Suprapubic skin (tissue), 4 donors: ENCODE results near the gene ANO4. TPM values are rescaled to one million over a fixed set of nuclear protein-coding genes. Genes with fewer than 3 reads are reported as not detected.

Source experiments
- DNase-seq, 2 donors: peaks; one replicate each; pipeline ENCODE4 v3.0.0-alpha.2; 2019; ENCODE audit warnings: low spot score in 2 of 2
- H3K27ac ChIP-seq: fragments of 200-600 bp; sonication (generic); one replicate; pipeline ENCODE4 v1.5.1; 2019
- H3K27me3 ChIP-seq: fragments of 200-600 bp; sonication (generic); one replicate; pipeline ENCODE4 v1.5.1; 2019
- H3K36me3 ChIP-seq: fragments of 200-600 bp; sonication (generic); one replicate; pipeline ENCODE4 v1.5.1; 2019
- H3K4me1 ChIP-seq: fragments of 200-600 bp; sonication (generic); one replicate; pipeline ENCODE4 v1.5.1; 2019
- H3K4me3 ChIP-seq: fragments of 200-600 bp; sonication (generic); one replicate; pipeline ENCODE4 v1.5.1; 2019; ENCODE audit warnings: mild to moderate bottlenecking
- H3K9me3 ChIP-seq: fragments of 200-600 bp; sonication (generic); one replicate; pipeline ENCODE4 v1.5.1; 2019
- CTCF ChIP-seq, 2 donors: fragments of 200-600 bp in 1 of 2; fragments of 450-650 bp in 1 of 2; sonication (generic) in 1 of 2; IDR thresholded peaks; one replicate each; pipeline ENCODE4 v1.5.1; 2016 to 2019; ENCODE audit warnings: antibody characterized with exemption in 2 of 2, mild to moderate bottlenecking in 1 of 2, moderate library complexity in 1 of 2
- EP300 ChIP-seq: sonication (generic); formaldehyde crosslinking; IDR thresholded peaks from one replicate; pipeline ENCODE4 v1.6.1; 2017; ENCODE audit warnings: antibody characterized with exemption
- POLR2A ChIP-seq, 2 donors: fragments of 450-650 bp; IDR thresholded peaks; one replicate each; pipeline ENCODE4 v1.6.1; 2017; ENCODE audit warnings: antibody characterized with exemption in 2 of 2, mild to moderate bottlenecking in 2 of 2, moderate library complexity in 2 of 2
- POLR2AphosphoS5 ChIP-seq, 3 donors: sonication (generic); formaldehyde crosslinking; IDR thresholded peaks; one replicate each; pipeline ENCODE4 v1.6.1; 2017; ENCODE audit warnings: antibody characterized with exemption in 3 of 3
- WGBS: methylation state at CpG from one replicate; pipeline ENCODE4 v1.1.5; 2018; 5-methylcytosine and 5-hydroxymethylcytosine counted together
- total RNA-seq, 4 donors: library from RNA; depleted of rRNA; stranded (reverse); fragments of >200 nt; gene quantifications; one replicate each; pipeline ENCODE4 v1.1.0, GENCODE V29; 2016

The ANO4 gene
- total RNA-seq, 4 donors from 2014 or later, result 0.30 to 1.2 TPM; not detected in 2

DNA sequence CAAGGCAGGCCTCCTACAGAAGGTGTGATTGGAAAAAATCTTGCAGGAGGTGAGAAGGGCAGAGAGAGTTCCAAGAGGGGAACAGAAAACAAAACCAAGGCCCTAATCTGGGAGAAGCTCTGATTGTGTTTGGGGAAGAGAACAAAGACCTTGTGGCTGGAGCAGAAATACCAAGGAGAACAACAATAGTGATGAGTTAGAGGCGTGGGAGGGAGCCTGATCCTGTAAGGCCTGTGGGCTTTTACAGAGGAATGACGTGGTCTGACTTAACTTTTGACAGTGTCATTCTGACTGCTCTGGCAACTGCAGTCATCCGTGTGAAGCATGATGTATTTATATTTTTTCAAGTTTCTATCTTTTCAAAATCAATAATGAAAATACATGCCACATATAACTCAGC, 200.6 kb downstream of the ANO4 start:
- H3K27me3 ChIP-seq, result no peaks in the 10 kb centered on the region
- H3K4me3 ChIP-seq, result no peak overlapping the region
- TF ChIP-seq EP300 (no peak), CTCF (IDR thresholded peaks at IDR 0.05) (no peak), POLR2A (IDR thresholded peaks at IDR 0.05) (no peak), POLR2AphosphoS5 (IDR thresholded peaks at IDR 0.05) (no peak)
- no peaks in the 10 kb centered on the region for H3K9me3 ChIP-seq
- H3K36me3 ChIP-seq, result no peaks in the 10 kb centered on the region
- WGBS, result 68% methylated on average over 3 of the region's 3 CpGs
- no peak for DNase-seq
- no peak overlapping the region for H3K27ac ChIP-seq
- no peaks in the 10 kb centered on the region for H3K4me1 ChIP-seq

DNA sequence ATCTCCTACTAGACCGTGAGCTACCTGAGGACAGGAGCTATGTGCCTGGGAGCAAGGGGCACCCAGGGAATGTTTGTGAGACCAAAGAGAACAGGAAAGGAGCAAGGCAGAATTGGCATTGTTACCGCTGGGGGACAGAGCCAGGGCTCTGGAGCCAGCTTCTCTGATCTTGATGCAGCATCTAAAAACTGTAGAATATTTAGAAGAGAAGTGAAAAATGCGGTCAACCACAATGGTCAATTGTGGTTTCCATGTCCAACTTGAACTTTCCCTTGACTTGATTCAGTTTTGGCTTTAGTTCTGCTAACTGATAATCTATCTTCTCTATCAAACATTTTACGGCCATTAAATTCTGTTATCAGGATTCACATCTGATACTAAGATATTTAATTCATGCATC, 201.2 kb downstream of the ANO4 start:
- Histone ChIP-seq H3K4me1 (no peaks in the 10 kb centered on the region), H3K27me3 (no peaks in the 10 kb centered on the region), H3K36me3 (no peaks in the 10 kb centered on the region), H3K27ac (no peak overlapping the region), H3K9me3 (no peaks in the 10 kb centered on the region), H3K4me3 (no peak overlapping the region)
- DNase-seq, result no peak
- TF ChIP-seq EP300, result no peak
- no peak for TF ChIP-seq POLR2AphosphoS5 (IDR thresholded peaks at IDR 0.05)
- TF ChIP-seq POLR2A (IDR thresholded peaks at IDR 0.05), result no peak
- TF ChIP-seq CTCF (IDR thresholded peaks at IDR 0.05), result no peak
- 87% methylated on average over 4 of the region's 4 CpGs for WGBS

DNA sequence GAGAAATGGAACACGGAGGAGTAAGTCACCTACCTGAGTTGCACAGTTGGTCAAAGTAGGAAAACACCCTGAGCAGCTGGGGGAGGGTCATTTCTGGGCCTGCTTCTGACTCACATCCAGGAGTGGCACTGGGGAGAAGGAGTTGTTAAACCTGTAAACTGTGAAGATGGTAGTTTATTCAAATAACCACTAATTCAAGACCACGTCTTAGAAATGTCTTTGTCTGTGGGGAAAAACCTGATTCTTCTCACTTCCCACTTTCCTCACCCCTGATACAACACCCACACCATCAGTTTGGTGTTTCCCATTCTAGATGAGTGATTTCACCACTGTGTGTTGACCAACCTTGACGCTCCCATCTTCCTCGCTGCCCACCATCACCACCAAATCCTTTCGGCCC, 207.1 kb downstream of the ANO4 start:
- no peak overlapping the region for H3K27ac ChIP-seq
- TF ChIP-seq CTCF (IDR thresholded peaks at IDR 0.05) (no peak), EP300 (no peak), POLR2A (IDR thresholded peaks at IDR 0.05) (no peak), POLR2AphosphoS5 (IDR thresholded peaks at IDR 0.05) (no peak)
- H3K4me3 ChIP-seq, result no peak overlapping the region
- H3K4me1 ChIP-seq, result no peaks in the 10 kb centered on the region
- H3K9me3 ChIP-seq, result no peaks in the 10 kb centered on the region
- WGBS, result 90% methylated on average over 5 of the region's 5 CpGs
- H3K36me3 ChIP-seq, result no peaks in the 10 kb centered on the region
- no peak for DNase-seq
- H3K27me3 ChIP-seq, result no peaks in the 10 kb centered on the region

- no peaks in the 10 kb centered on the region for H3K9me3 ChIP-seq
- 65% methylated on average over 3 of the region's 3 CpGs for WGBS
- no peak overlapping the region for H3K27ac ChIP-seq
- no peaks in the 10 kb centered on the region for H3K36me3 ChIP-seq
- DNase-seq, result no peak
- no peaks in the 10 kb centered on the region for H3K4me1 ChIP-seq
- H3K27me3 ChIP-seq, result no peaks in the 10 kb centered on the region
- no peak overlapping the region for H3K4me3 ChIP-seq
- no peak for TF ChIP-seq EP300
- TF ChIP-seq POLR2AphosphoS5 (IDR thresholded peaks at IDR 0.05), result no peak
- no peak for TF ChIP-seq POLR2A (IDR thresholded peaks at IDR 0.05)
- TF ChIP-seq CTCF (IDR thresholded peaks at IDR 0.05), result no peak
Observed at GRCh38 chr12:101002696-101003419, 208.3 kb downstream of the ANO4 start.

- 79% methylated on average over 1 of the region's 1 CpG for WGBS
- Histone ChIP-seq H3K9me3 (no peaks in the 10 kb centered on the region), H3K27ac (no peak overlapping the region), H3K4me1 (no peaks in the 10 kb centered on the region), H3K27me3 (no peaks in the 10 kb centered on the region), H3K36me3 (no peaks in the 10 kb centered on the region), H3K4me3 (no peak overlapping the region)
- TF ChIP-seq EP300 (no peak), POLR2A (IDR thresholded peaks at IDR 0.05) (no peak), POLR2AphosphoS5 (IDR thresholded peaks at IDR 0.05) (no peak), CTCF (IDR thresholded peaks at IDR 0.05) (no peak)
- no peak for DNase-seq
Observed at GRCh38 chr12:101004898-101005297, 210.3 kb downstream of the ANO4 start.
